ENCODE measurements around the gene SLC8A2.

DNA sequence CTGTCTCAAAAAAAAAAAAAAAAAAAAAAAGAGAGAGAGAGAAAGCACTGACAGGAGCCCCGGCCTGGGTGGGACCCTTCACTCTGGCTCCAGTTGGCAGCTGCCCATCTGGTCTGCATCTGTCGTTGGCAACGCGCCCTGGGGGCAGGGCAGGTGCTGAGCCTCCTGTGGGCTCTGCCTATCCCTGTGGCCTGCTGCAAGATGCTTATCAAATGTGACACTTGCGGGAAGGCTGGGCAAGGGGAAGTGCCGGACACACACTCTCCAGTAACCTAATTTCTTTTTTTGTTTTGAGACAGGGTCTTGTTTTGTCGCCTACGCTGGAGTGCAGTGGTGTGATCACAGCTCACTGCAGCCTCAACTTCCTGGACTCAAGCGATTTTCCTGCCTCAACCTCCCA is 23.0 kb upstream of the SLC8A2 start:
- no peak for TF ChIP-seq POLR2A (IDR thresholded peaks at IDR 0.05)
- TF ChIP-seq, protein P1, sequence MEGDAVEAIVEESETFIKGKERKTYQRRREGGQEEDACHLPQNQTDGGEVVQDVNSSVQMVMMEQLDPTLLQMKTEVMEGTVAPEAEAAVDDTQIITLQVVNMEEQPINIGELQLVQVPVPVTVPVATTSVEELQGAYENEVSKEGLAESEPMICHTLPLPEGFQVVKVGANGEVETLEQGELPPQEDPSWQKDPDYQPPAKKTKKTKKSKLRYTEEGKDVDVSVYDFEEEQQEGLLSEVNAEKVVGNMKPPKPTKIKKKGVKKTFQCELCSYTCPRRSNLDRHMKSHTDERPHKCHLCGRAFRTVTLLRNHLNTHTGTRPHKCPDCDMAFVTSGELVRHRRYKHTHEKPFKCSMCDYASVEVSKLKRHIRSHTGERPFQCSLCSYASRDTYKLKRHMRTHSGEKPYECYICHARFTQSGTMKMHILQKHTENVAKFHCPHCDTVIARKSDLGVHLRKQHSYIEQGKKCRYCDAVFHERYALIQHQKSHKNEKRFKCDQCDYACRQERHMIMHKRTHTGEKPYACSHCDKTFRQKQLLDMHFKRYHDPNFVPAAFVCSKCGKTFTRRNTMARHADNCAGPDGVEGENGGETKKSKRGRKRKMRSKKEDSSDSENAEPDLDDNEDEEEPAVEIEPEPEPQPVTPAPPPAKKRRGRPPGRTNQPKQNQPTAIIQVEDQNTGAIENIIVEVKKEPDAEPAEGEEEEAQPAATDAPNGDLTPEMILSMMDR (IDR thresholded peaks at IDR 0.05): no peak

All from ovary (tissue), 3 donors.